ENCODE data around the gene CYP4Z1.
A peak's percentile ranks its signal among the peaks of the same experiment; 100 is the strongest.
"Not testable (repeated sequence)": the region's sequence is repeated elsewhere in the genome, so short reads cannot be mapped to it uniquely, and the experiment has no call there.

CYP4Z1 gene, protein sequence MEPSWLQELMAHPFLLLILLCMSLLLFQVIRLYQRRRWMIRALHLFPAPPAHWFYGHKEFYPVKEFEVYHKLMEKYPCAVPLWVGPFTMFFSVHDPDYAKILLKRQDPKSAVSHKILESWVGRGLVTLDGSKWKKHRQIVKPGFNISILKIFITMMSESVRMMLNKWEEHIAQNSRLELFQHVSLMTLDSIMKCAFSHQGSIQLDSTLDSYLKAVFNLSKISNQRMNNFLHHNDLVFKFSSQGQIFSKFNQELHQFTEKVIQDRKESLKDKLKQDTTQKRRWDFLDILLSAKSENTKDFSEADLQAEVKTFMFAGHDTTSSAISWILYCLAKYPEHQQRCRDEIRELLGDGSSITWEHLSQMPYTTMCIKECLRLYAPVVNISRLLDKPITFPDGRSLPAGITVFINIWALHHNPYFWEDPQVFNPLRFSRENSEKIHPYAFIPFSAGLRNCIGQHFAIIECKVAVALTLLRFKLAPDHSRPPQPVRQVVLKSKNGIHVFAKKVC

DNA sequence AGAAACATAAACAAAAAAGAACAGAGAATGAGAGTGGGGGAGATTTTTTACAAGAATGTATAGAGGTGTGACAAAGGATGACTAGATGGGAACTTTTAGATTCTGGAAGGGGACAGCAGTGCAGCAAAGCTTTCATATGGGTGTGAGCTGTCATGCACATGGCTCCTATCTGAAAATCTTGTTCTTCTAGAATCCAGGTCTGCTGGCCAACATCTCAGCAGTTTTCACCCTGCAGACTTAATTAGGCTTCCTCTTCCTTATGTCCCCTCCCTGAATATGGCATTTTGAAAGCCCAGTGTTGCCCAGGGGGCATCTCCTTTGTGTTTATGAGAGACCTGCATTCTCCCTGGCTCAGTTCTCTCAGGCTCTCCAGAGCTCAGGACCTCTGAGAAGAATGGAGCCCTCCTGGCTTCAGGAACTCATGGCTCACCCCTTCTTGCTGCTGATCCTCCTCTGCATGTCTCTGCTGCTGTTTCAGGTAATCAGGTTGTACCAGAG is at the start of gene CYP4Z1:
Gene CYP4Z1 (plus strand): TSS at position 135 of the 498 bp plus-strand sequence. CDS start 260 bp downstream, at position 395.
- DNase-seq (ENCODE audit: low read depth in 2 of 2): no peak

DNA sequence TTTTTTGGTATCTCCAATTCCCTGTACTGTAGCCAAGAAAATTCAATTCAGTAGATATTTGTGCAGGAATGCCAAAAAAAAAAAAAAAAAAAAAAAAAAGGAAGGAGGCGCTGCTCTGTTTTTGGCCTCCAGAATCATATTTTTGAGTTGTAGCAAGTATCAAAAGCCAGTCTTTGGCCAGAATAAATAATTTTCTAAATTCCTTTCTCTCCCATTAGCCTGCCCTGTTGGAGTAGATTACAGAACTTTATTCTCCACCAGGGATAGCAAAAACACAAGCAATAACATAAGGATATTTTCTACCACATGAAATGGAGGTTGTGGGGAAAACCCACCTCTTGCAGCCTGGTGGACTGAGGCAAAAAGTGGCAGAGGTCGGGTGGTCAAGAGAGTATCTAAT is 46.0 kb upstream of the CYP4Z1 start:
- DNase-seq (ENCODE audit: low read depth in 2 of 2): no peak

DNA sequence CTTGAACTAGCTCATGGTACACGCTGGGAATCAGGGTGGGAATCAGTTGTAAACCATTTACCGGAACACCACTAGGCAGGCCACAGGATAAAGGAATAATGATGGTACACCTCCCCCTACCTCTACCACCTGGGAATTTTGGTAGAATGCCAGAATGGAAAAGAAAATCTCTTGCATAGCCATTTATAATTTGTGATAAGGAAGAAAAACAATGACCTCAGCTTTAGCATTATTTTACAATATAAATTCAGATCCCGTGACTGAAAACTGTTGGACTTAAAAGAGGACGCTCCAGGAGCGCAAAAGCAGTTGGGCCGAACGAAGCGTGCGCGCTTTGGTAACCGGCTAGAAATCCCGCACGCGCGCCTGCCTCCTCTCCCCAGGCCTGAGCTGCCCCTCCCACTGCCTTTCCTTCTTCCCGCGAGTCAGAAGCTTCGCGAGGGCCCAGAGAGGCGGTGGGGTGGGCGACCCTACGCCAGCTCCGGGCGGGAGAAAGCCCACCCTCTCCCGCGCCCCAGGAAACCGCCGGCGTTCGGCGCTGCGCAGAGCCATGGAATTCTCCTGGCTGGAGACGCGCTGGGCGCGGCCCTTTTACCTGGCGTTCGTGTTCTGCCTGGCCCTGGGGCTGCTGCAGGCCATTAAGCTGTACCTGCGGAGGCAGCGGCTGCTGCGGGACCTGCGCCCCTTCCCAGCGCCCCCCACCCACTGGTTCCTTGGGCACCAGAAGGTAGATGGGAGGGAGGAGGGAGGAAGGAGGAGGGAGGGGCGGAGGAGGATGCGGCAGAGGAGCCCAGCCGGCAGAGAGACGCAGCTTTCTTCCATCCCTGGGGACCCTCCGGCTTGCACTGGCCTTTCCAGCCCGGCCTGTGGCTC is 43.5 kb upstream of the CYP4Z1 start, which contains the start of gene CYP4X1:
Gene CYP4X1 (plus strand): TSS at position 402 of the 873 bp plus-strand sequence. CDS start 149 bp downstream, at position 551.
- no peak for DNase-seq (ENCODE audit: low read depth in 2 of 2)

DNA sequence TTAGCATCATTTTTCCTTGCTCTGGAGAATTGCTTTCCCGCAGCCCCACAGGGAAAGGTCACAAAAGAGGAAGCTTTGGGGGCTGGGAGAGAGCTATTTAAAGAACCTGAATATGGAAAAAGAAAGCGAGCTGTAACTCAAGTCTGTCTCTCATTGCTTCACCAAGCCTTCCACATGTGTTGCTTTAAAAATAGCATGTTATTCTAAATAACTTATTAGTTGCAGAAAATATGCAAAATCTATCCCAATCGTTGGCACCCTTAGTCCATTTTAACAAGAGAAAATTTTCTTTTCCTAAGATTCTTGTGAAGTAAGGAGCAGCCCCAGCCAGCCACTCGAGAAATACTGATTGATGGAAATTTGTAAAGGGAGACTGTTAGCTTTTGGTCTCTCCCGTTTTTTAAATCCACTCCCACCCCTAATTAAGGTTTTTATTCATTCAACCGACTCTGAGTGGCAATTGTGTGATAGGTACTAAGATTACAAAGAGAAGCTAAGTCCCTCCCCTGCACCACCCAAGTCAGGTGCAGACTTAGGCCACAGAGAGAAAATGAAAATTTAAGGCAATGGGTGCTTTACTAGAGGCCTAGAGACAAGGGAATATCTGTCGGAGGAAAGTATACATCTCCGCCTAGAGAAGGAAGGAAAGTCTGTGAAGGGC is 42.8 kb upstream of the CYP4Z1 start:
- no peak for DNase-seq (ENCODE audit: low read depth in 2 of 2)

DNA sequence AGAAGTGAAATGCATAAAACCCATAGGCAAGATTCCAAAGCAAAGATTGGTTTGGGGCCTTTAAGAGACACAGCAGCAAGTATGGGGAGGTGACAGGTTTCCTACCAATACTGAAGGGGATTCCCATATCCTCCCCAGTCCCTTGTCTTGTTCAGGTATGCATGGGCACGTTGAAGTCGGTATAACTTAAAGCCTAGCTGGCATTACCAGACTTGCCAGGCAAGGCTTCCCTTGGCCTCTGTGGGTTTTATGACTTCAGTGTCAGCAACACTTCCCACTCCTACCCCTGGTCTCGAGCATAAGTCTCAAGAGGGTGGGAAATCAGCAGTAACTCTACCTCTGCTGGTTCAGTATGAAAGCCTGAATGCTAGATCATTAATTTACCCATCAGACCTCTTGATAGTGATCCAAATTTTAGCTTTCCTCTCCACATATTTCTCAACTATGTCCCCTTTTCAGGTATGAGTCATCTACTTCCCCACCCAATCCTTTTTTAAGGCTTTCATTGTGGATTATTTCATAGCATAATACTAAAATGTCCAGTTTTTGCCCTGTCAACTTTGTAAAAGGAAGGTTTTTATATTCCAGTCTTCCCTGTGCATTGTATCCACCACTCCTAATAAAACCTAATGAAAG is 36.7 kb upstream of the CYP4Z1 start:
- DNase-seq (ENCODE audit: low read depth in 2 of 2): no peak

DNA sequence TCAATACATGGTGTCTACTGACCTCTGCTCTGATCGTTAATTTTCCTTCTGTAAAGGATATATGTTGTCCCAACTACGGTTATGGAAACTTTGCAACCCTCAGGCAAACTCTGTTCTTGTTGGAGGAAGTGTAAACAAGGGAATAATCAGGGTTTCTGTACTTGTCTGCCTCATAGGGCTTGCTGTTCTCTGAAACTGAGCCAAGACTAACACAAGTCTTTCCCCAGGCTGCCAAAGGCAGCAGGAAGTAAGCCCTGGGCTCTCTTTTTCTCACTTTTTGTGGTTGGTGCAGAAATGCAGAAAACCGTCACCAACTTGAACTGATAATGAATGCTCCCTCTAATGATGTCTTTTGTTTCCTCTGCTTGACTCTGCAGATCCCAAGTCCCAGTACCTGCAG is 36.0 kb upstream of the CYP4Z1 start:
- no peak for DNase-seq (ENCODE audit: low read depth in 2 of 2)

DNA sequence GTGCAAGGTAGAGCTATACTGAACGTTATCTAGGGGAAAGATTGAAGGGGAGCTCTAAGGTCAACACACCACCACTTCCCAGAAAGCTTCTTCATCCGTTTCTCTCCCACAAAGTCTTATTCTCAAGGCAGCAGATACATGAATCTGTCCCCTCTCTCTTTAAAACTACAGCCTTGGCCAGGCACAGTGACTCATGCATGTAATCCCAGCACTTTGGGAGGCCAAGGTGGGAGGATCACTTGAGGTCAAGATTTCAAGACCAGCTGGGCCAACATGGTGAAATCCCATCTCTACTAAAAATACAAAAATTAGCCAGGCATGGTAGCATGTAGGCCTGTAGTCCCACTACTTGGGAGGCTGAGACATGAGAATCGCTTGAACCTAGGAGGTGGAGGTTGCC is 35.4 kb upstream of the CYP4Z1 start:
- no peak for DNase-seq (ENCODE audit: low read depth in 2 of 2)

DNA sequence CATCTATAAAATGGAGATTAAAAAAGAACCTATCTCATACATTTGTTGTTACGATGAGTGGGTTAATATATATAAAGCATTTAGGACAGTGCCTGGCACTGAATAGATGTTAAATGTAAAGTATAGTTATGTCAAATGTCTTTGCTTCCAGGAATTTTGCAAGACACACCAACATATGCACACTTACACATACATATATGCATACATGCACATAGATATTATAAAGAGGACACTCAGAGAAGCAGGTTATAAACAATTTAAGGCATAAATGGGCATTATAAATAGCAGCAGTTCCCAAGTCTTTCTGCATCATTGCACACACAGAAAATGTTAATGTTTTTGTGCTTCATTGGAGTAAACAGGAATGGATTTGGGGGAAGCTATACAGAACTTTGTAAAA is 30.3 kb upstream of the CYP4Z1 start:
- no peak for DNase-seq (ENCODE audit: low read depth in 2 of 2)

DNA sequence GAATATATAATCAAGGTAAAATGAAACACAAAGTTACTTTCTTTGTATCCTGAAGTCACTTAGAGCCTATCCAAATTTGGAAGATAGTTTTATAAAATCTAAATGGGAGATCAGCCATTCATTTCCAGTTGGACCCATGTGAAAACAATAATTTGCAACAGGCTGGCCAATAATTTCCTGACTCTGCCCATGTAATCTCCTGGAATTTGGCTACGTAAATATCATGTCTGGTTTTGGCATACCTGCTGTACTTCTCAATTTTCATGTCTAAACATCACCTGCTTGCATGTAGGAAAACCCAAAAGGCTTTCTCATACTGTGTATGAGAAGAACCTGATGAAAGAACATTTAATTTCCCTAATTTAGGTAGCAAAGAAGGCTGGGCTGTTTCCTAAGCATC is 7.7 kb upstream of the CYP4Z1 start:
- DNase-seq (ENCODE audit: low read depth in 2 of 2): no peak

DNA sequence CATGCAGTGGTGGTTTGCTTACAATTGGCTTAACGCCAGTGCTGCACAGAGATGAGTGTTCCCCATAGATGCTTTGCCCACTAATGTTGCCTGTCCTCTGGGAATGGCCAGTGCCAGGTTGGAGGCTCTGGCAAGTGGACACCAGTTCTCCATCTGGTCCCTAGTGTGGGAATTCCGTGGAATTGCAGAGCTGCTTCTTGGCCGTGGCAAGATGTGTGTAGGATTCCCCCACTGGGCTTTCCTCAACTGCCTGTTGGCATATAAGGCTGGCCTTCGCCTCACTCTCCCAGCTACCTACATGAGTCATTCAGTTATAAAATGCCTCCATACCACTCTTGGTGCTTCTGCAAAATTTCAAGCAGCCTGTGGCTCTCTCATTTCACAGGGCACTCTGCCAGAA is 2.0 kb downstream of the CYP4Z1 start:
- DNase-seq (ENCODE audit: low read depth in 2 of 2): not testable (repeated sequence)

DNA sequence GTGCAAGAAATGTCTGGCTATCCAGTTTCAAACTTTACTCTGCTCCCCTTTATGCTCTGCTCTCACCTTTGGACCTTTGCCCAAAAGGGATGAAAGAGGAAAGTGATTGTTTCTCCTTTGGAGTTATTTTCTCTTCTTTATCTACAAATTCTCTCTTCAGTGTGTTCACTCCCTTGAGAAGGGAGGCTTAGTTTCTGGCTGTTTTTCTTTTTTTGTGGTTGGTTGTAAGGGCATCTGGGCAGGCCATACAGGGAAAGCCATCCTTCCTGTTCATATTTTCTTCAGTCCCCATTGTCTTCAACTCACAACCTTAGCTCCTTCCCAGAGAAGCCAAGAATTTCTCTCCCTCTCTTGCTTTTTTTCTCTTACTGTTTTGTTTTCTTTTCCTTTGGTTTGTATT is 2.5 kb downstream of the CYP4Z1 start:
- not testable (repeated sequence) for DNase-seq (ENCODE audit: low read depth in 2 of 2)

DNA sequence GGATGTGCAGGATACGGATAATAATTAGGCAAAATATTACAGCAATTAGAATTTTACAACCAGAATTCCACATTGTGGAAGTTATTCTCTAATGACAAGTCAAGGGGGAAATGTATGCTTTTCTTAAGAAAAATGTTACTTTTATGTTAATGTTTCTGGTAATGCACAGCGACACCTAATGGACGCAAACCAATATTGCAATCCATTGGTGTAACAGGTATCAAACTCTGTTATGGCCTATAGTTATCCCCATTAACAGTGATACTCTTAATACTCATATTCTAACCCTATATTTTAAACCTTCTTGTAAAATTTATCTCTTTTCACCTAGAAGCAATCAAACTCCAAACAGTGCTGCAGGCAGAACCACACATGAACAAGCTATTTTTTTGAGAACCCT is 22.3 kb downstream of the CYP4Z1 start:
- DNase-seq (ENCODE audit: low read depth in 2 of 2): peak; percentile 4 to 17

DNA sequence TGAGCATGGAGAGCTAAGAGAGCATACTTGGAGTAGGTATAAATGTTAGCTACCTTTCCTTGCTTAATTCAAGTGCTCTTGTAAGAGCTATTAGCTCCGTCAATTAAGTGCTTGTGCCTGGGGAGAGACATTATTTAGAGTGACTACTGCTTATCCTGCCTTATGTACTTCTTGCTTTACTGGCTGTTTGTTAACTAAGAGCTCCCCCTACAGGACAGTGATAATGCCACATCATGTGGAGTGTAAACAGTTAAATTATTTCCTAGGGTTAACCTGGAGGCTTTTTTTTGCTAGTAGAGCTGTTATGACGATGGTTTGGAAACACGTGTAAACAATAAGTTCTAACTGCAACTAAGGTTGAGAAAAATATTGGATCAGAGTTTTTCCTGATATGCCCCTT is 24.4 kb downstream of the CYP4Z1 start:
- DNase-seq (ENCODE audit: low read depth in 2 of 2): not testable (repeated sequence)

DNA sequence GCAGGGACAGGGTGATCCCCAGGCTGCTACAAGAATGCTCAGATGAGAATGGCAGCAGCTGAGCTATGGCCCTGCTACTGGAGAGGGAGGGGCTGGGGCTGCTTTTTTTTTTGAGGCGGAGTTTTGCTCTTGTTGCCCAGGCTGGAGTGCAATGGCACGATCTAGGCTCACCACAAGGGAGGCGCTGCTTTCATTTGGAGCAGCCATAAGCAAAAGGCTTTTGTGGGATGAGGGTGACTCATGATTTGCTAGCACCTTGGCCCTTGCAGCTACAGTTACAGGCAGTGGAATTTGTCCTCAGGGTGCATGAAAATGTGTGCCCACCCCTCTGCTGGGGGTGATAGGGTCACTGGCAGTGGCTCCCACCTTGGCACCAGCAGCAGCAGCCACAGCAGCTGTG is 37.8 kb downstream of the CYP4Z1 start:
- DNase-seq (ENCODE audit: low read depth in 2 of 2): no peak

DNA sequence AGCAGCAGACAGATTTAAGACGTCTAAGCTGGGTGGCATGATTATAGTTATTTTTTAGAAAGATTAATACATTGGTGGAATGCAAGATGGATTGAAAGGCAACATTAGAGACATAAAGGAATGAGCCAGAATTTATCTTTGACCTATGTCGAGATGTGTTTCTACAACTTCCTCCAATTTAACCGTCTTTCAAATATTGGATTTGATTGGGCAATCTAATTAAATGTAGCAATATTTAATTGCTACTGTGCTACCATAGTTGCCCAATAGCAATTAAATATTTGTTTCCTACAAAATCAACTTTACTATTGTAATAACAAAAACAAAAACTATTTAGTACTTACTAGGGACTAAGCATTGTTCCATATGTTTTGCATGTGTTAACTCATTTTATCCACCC is 39.8 kb downstream of the CYP4Z1 start:
- DNase-seq (ENCODE audit: low read depth in 2 of 2): no peak

DNA sequence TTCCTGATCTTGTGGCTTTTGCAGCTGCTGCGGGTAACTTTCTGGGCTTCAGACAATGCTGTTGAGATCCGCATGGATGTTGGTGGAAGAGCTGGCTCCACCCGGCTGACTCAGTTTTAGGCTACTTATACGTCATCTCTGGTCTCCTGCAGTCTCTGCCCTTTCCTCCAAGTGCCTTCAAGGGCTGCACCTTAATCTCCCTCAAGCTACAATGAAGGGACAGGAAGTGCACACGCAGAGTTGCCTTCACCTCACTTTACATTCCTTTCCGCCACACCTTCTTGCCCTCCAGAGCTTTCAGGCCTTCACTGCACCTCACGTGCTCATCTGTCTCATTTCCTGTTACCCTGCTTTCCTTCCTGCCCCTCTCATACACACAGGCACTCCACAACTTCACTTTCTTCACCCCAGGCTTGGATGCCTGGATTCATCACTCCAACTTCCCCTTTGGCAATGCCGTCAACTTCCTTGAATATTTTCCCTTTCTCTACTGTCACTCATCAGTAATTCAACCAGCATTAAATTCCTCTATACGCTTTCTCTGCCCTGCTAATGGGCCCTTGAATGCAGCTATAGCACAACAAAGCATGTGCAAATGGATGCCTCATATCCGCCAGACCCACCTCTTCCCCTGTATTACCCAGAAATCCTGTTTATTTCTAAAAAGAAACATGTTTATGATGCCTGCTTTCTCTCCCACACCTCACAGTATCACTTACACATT is 41.0 kb downstream of the CYP4Z1 start:
- DNase-seq (ENCODE audit: low read depth in 2 of 2): not testable (repeated sequence)

DNA sequence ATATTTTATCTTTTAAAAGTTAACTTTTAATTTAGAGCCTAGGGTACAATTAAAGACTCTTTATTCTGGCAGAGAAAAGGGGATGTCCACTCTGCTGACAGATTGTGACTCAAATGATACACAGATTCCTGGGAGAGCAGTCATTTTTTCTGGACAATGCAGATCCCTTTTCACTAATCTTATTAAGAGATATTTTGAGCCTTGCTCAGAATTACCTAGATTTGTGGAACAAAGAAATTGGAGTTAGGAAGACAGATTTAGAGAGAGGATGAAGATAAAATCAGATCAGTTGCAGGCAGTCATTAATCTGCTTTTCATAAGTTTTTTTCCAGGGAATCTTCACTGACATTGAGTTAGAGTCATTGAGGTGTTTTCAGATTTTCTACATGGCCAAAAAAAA is 42.5 kb downstream of the CYP4Z1 start:
- DNase-seq (ENCODE audit: low read depth in 2 of 2): not testable (repeated sequence)

DNA sequence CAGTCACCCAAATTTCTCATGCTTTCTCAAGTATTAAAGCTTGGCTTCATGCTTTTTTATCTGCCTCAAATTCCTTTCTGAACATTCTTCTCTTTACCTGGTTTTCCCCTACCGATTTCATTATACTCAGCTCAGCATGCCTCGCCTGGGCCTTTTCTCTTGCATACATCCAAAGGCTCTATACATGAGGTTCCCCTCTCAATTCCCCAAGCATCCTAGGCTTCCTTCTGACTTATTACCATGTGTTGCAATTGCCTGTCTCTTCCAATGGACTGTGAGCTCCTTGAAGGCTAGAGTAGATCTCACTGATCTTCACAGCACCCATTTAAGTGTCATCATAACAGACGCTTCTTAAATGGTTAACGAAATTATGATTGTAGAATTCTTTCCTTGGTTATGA is 46.1 kb downstream of the CYP4Z1 start:
- DNase-seq (ENCODE audit: low read depth in 2 of 2): no peak

DNA sequence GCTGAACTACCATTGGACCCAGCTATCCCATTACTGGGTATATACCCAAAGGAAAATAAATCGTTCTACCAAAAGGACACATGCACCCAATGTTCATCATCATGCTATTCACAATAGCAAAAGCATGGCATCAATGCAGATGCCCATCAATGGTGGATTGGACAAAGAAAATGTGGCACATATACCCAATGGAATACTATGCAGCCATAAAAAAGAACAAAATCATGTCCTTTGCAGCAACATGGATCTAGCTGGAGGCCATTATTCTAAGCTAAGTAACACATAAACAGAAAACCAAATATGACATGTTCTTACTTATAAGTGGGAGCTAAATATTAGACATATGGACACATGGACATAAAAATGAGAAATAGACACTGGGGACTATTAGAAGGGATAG is 54.0 kb downstream of the CYP4Z1 start:
- not testable (repeated sequence) for DNase-seq (ENCODE audit: low read depth in 2 of 2)

DNA sequence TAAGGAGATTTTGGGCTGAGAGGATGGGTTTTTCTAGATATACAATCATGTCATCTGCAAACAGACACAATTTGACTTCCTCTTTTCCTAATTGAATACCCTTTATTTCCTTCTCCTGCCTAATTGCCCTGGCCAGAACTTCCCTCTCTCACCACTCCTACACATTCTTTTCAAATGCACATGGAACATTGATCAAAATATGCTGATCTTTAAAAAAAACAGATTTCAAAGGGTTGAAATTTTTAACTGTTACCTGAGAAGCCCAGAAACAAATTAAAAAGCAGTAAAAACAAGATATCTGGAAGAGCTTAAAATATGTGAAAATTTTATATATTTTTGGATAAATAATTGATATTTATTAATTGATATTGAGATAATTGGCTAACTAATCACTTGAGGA is 57.8 kb downstream of the CYP4Z1 start:
- DNase-seq (ENCODE audit: low read depth in 2 of 2): not testable (repeated sequence)

DNA sequence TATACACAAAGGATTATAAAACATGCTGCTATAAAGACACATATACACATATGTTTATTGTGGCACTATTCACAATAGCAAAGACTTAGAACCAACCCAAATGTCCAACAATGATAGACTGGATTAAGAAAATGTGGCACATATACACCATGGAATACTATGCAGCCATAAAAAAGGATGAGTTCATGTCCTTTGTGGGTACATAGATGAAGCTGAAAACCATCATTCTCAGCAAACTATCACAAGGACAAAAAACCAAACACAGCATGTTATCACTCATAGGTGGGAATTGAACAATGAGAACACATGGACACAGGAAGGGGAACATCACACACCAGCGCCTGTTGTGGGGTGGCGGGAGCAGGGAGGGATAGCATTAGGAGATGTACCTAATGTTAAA is 60.0 kb downstream of the CYP4Z1 start:
- not testable (repeated sequence) for DNase-seq (ENCODE audit: low read depth in 2 of 2)

Measured in stimulated activated CD4-positive, alpha-beta T cell treated with anti-CD3 and anti-CD28 coated beads, Interleukin-4, amount 100 ng/mL, for 48 hours (primary cell).